GM21717 (cell line): Measurements from ENCODE around the gene KCNE1.
"Not testable (repeated sequence)": the region's sequence is repeated elsewhere in the genome, so short reads cannot be mapped to it uniquely, and the experiment has no call there.

Experiments used
- ATAC-seq: cut with Tn5 transposase; IDR thresholded peaks from one replicate; pipeline ENCODE4 v1.9.1; 2021; ENCODE audit warnings: mild to moderate bottlenecking, moderate library complexity; ENCODE audit not compliant: unreplicated experiment

The KCNE1 gene

GRCh38 chr21:34428441-34428840 lies 83.6 kb downstream of the KCNE1 start:
- ATAC-seq: not testable (repeated sequence)

GRCh38 chr21:34427339-34427738 lies 84.7 kb downstream of the KCNE1 start:
- ATAC-seq: not testable (repeated sequence)

GRCh38 chr21:34423805-34424204 lies 88.2 kb downstream of the KCNE1 start, which contains the start of gene SMIM34:
SMIM34 (minus strand) TSS chr21:34423951; CDS start chr21:34423839, 112 bp downstream.
- ATAC-seq: not testable (repeated sequence)

DNA sequence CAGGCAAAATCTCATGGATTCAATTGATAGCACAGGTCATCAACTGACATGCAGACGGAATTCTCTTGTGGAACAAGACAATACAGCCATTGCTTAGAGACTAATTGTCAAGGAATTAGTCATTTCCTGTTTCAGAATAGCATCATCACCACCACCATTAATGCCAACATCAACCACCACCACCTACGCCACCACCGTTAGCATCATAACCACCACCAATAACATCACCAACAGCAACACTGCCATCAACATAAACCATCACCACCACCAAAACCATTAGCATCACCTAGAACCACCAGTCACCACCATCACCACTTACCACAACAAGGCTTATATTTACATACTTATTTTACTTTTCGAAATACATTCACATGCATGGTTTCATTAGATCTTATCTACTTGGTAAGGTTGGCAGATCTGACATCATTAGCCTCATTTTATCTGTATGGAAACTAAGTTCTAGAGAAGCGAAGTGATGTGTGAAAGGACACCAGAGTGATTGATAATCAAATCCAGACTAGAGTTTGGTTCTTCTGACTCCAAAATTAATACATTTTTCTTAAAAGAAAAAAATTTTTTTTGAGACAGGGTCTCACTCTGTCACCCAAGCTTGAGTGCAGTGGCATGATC lies 94.4 kb downstream of the KCNE1 start:
- not testable (repeated sequence) for ATAC-seq

DNA sequence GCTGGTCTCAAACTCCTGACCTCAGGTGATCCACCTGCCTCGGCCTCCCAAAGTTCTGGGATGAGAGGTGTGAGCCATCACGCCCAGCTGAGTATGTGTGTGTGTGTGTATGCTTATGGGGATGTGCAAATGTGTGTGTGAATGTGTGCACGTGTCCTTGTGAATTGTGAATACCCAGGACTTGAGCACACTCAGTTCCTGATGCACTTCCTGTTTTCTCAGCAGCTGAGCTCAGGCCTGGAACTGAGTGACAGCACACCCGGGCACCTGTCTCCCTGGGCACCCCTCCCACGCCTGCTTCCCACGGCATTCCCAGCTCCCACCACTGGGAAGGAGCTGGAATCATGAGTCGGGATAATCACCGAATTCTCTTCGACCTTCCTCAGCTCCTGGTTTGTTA lies 104.7 kb downstream of the KCNE1 start:
- ATAC-seq: not testable (repeated sequence)

DNA sequence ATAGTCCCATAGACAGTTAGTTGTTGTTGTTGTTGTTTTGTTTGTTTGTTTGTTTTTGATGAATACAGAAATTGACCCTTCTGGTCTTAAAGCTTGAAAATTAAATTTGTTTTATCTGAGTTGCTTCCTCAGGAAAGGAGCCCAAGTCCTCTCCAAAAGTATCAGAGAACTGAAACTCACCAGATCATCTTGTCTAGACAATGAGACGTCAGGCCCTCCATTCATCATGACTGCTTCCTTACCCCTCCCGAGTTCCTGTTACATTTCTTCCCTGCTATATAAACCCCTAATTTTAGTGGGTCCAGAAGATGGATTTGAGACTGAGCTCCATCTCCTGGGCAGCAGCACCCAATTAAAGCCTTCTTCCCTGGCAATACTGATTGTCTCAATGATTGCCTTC lies 105.3 kb downstream of the KCNE1 start:
- ATAC-seq: not testable (repeated sequence)

GRCh38 chr21:34406102-34406501 lies 105.9 kb downstream of the KCNE1 start:
- not testable (repeated sequence) for ATAC-seq

- ATAC-seq: not testable (repeated sequence)
These were observed 106.3 kb downstream of the KCNE1 start for GRCh38 chr21:34405686-34406085.

- not testable (repeated sequence) for ATAC-seq
These were observed 107.3 kb downstream of the KCNE1 start for GRCh38 chr21:34404742-34405141.

GRCh38 chr21:34400522-34400921 lies 111.5 kb downstream of the KCNE1 start:
- ATAC-seq: not testable (repeated sequence)
